G401.6 (cell line): ENCODE results near the gene C4BPA.

Experiments
- FAIRE-seq: peaks from 2 replicates; lab custom pipeline; 2012; peaks lifted over from hg19 to GRCh38; lab: Jason Lieb, UNC

C4BPA gene

GRCh38 chr1:207191061-207191460, 87.0 kb downstream of the C4BPA start:
- no peak for FAIRE-seq

GRCh38 chr1:207191776-207192175, 87.7 kb downstream of the C4BPA start:
- no peak for FAIRE-seq

- FAIRE-seq, result no peak
Observed at GRCh38 chr1:207194197-207194596, 90.2 kb downstream of the C4BPA start.
